ENCODE data around the gene CFAP45.

Gene CFAP45

GRCh38 chr1:159900086-159900680 is at the start of gene CFAP45:
Gene CFAP45 (minus strand): TSS chr1:159900165. CDS start chr1:159900098, 67 bp downstream.
- DNase-seq, result peak; percentile 62

DNA sequence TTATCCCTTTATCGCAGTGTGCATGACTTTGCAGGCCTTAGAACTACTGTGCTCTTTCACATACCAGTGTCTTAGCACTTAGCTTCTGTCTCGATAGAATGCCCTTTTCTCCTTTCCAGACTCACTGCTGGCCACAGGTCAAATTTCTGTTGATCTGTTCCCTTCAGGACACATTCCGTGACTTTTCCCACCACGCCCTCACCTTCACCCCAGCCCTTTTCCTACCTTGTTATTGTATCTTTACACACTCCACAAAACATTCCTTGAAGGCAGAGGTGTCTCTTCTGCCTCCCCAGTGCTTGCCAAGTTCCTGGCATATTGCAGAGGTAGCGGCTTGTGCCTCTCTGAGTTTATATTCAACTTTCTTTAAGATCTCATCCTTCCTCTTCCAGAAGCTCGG is 49.2 kb upstream of the CFAP45 start:
- no peak for DNase-seq

GRCh38 chr1:159947942-159948341 is 48.0 kb upstream of the CFAP45 start:
- DNase-seq, result no peak

DNA sequence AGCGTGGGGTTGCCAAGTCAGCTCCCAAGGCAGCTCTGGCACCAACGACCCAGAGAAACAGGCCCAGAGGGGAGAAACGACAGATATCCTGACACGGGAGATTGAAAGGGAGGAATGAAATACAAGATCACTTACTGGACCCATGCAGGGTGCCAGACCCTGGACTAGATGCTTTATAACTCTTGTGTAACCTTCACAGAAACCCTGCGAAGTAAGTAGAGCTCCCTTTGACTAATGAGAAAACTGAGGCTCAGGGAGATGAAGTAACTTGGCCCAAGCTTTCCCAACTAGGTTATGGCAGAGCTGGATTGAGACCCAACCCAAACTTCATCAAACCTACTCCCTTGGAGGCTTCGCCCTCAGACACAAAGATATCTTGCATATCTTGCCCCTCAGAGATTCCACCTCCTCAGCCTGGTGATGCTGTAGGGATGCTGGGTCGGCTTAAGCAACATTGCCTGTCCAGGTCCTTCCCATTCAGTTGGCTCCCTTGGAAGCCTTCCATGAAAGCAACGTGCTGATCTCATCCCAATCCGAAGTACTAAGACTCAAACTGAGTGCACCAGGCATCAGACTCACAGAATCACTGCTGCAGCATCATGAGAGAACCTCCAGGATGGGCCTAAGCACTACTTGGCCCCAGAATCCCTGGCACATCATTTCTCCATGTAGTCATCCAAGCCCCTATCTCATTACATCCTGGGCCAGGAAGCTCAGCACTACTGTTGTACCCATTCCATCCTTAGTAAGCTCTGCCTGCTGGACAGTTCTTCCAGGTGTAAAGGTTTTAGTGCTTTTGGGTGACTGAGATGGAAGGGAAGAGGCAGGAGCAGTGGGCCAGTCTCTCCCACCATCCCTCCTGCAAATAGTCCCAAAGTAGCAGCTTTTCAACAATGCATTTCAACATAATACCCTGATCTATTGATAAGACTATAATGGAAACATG is 46.5 kb upstream of the CFAP45 start:
- no peak for DNase-seq

DNA sequence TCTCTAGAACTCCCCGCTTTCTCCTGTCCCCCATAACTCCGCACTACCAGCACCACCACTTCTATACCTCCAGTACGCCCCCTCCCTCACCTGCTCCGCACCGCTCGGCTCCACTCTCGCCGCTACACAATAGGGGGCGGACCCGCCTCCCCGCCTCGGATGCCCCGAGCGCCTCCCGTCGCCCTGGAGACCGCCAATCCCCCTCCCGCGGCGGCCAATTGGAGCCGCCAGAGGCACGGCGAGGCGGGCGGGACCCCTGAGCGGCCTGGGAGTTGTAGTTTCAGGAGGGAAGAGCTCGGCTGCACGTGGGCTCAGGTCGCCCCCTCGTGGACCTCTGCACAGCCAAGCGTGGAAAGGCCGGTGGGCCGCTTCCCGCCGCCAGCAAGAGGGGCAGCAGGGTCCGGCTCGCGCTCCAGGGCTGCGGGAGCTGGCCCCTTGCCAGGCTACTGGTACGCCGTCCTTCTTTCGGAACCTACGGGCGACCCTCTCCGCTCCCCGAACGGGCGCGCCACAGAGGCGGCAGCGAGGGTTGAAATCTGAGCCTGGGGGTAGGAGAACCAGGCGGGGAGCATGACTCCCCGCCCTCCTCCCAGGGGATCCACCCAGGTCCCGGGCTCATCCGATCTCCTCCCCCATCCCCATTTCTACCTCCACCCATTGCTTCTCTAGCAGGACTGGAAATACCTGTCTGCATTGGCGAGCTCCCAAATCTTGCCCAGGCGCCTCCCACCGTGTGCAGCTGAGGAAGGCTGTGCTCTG is 45.7 kb upstream of the CFAP45 start, which contains the start of gene IGSF9:
IGSF9 (minus strand) TSS at position 131 of the 759 bp plus-strand sequence. CDS start 2,159 bp downstream, outside the sequence.
- peak; percentile 70 for DNase-seq

- no peak for DNase-seq
Observed at GRCh38 chr1:159944623-159945455, 44.9 kb upstream of the CFAP45 start.

DNA sequence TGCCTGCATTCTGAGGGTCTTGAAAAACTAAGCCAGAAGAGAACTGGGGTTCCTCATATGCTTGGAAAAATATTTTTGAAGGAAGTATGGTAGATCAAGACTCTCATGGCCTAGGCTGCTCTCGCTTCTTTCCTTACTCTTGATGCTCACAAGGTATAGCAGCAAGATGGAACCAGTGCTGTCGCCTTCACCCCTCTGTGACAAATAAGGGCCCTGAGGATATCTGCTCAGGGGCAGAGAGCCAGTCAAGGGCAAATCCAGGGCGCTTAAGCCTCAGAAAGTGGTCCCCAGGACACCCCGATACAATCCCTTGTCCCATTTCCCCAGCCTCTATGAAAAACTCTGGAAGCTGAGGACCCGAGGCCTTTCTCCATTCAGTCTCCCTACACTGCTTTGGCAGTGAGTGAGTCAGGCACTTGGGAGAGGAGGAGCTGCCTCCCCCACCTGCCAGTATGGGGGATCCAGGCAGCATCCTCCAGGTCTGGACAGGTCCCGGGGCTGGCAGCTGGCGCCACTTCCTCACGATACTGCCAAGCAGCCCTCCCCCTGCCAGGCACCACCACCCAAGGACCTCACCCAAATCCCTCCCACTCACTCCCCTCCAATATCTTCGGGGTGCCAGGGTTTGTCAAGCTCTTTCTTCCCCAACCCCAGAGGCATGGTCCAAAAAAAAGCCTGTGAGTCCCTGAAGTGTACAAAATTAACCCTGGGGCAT is 44.1 kb upstream of the CFAP45 start:
- DNase-seq, result no peak

GRCh38 chr1:159943278-159943640 is 43.3 kb upstream of the CFAP45 start:
- no peak for DNase-seq

GRCh38 chr1:159942632-159943277 is 42.8 kb upstream of the CFAP45 start:
- no peak for DNase-seq

GRCh38 chr1:159941591-159942560 is 41.9 kb upstream of the CFAP45 start:
- DNase-seq, result no peak

GRCh38 chr1:159941141-159941540 is 41.2 kb upstream of the CFAP45 start:
- no peak for DNase-seq

GRCh38 chr1:159940006-159940620 is 40.1 kb upstream of the CFAP45 start:
- no peak for DNase-seq

- DNase-seq, result no peak
Observed at GRCh38 chr1:159939678-159940002, 39.7 kb upstream of the CFAP45 start.

- no peak for DNase-seq
Observed at GRCh38 chr1:159938905-159939677, 39.1 kb upstream of the CFAP45 start.

- peak; percentile 44 for DNase-seq
Observed at GRCh38 chr1:159938211-159938852, 38.4 kb upstream of the CFAP45 start.

- DNase-seq, result no peak
Observed at GRCh38 chr1:159937054-159937750, 37.2 kb upstream of the CFAP45 start.

GRCh38 chr1:159936273-159936904 is 36.4 kb upstream of the CFAP45 start:
- peak; percentile 61 for DNase-seq

Measured in EL (cell line).